ENCODE results near the gene HRK.

HRK gene

GRCh38 chr12:116881325-116881876 lies at the start of gene HRK:
TSS of gene HRK (minus strand) at chr12:116881441. CDS start at chr12:116881307, 134 bp downstream.
- in situ Hi-C loops (cut with HindIII; ENCODE audit: low sequenced_read_pairs) = no loop called here

- in situ Hi-C loops (cut with HindIII; ENCODE audit: low sequenced_read_pairs) = no loop called here
Measured at GRCh38 chr12:116929885-116930284, 48.6 kb upstream of the HRK start.

GRCh38 chr12:116928504-116928903 lies 47.3 kb upstream of the HRK start:
- in situ Hi-C loops (cut with HindIII; ENCODE audit: low sequenced_read_pairs) = no loop called here

DNA sequence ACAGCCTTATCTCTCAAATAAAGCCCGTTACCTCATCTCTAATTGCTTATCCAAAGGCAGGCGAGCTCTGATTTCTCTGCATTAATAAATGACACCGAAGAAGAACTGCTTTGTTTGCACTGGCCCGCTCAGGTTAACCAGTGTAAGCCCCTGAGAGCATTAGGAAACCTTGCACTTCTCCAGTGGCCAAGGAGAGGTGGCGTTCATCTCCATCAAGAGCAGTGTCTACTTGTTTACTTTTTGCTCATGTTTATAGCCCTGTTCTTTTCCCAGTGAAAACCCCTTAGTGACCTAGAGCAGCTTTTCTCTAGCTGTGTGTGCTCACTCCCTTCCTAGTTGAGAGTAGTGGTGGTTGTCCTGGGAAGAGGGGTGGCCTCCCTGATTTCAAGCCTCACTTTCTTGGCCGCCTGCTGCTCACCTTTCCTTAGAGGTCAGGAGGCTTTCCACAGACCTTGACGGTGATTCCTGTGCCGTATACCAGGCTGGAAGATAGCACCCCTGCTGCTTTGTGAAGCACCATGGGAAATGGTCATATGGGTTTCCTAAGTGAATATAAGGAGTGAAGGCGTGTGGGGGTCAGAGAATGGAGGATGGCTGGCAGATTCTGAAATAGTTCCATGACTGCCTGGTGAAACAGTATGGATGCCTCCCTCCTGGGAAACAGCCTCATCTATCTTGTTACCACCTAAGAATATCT lies 46.2 kb upstream of the HRK start:
- in situ Hi-C loops (cut with HindIII; ENCODE audit: low sequenced_read_pairs) = no loop called here

DNA sequence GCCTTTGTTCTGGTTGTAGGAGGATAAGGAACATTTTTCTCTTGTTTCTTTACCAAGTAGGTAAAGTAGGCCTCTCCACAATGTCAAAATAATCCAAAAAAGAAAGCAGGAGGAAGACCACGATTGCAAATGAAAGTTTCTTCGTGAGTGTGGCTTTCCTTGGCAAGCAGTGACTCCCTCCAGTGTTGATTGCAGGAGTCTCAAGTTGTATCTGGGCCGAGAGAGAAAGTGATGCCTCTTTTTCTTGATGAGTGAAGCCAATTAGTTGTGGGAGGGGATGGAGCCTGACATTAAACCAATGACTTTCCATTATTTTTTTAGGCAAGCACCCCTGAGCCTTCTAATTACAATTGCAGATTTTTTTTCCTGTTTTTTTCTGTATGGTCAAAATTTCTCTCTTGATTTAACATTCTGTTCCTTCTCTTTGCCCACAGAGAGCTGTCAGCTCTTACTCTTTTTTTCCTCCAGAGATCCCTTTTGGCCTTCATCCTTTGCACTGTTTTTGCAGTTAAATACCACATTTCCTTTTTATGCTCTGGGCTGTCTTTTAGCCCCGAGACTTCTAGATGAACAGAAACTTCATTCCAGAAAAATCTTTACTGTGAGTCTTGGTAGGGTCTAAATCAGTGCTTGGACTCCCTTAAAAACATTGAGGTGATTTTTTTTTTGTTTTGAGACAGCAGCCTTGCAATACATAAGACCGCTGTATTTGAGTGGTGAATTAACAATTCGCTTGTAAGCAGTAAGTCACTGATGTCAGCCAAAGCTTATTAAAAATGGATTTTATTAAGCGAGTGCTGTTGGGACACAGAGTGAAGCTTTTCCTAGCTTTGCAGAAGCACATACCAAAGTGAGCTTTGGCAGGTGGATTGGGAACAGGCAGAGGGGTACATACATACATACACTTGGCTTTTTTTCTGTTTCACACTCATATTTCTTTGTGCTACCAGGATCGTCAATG lies 45.3 kb upstream of the HRK start:
- in situ Hi-C loops (cut with HindIII; ENCODE audit: low sequenced_read_pairs) = no loop called here

- in situ Hi-C loops (cut with HindIII; ENCODE audit: low sequenced_read_pairs) = no loop called here
Measured at GRCh38 chr12:116924558-116925453, 43.6 kb upstream of the HRK start.

GRCh38 chr12:116922194-116922897 lies 41.1 kb upstream of the HRK start:
- in situ Hi-C loops (cut with HindIII; ENCODE audit: low sequenced_read_pairs) = no loop called here

DNA sequence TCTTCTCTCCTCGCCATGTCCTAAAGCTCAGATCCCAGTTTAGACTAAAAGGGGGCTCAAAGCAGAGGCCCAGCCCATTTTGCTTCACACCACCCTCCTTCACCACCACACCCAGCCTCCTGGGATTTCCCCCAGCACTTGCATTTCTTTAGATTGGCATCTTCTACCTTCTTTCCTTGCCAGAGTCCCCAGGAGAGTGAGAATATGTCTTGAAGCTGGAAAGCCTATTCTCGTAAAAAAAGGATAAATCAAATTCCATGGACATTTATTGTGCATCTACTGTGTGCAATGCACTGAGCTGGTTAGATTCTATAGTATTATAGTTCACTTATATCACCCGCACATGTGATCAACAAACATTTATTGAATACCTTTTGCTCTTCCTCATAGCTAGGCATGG lies 39.7 kb upstream of the HRK start:
- in situ Hi-C loops (cut with HindIII; ENCODE audit: low sequenced_read_pairs) = no loop called here

- in situ Hi-C loops (cut with HindIII; ENCODE audit: low sequenced_read_pairs) = loop anchor here (5.0 kb wide), 1 partner anchor 63 kb away; no protein-coding TSS in a partner anchor
Measured at GRCh38 chr12:116919706-116920485, 38.7 kb upstream of the HRK start.

DNA sequence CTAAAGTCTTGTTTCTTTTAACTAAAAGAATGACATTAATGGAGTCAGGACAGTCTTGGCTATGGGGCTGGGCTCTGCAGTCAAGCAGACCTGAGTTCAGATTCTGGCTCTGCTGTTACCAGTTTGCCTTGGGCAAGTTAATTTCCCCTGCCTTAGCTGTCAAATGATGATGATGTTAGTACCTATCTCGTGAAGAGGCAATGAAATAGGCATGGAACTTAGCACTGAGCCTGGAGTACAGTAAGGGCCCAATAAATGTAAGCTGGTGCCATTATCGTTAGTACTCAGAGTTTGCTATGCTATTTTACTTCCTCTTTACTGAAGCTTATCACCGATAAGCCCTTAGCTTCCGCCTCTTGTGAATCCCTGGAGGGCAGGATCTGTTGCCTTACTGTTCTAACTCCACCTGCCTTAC lies 38.0 kb upstream of the HRK start:
- in situ Hi-C loops (cut with HindIII; ENCODE audit: low sequenced_read_pairs) = loop anchor here (5.0 kb wide), 1 partner anchor 62 kb away; no protein-coding TSS in a partner anchor

DNA sequence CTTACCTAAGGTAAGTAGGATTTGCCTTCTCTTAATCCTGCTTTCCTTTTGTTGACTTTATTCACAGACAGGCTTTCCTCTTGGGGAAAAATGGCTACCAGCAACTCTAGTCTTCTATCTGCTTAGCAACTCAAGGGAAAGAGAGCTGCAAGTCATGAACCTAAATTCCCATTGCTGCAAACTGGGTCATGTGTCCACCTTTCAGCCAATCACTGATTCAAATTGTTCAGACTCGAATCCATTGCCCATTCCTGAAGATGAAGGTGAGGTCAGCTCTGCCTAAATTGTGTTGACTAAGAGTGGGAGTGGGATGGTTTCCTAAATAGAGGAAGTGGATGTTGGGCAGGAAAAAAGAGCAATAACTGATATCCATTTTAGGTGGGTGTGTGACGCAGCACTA lies 37.2 kb upstream of the HRK start:
- in situ Hi-C loops (cut with HindIII; ENCODE audit: low sequenced_read_pairs) = loop anchor here (5.0 kb wide), 1 partner anchor 61 kb away; no protein-coding TSS in a partner anchor

DNA sequence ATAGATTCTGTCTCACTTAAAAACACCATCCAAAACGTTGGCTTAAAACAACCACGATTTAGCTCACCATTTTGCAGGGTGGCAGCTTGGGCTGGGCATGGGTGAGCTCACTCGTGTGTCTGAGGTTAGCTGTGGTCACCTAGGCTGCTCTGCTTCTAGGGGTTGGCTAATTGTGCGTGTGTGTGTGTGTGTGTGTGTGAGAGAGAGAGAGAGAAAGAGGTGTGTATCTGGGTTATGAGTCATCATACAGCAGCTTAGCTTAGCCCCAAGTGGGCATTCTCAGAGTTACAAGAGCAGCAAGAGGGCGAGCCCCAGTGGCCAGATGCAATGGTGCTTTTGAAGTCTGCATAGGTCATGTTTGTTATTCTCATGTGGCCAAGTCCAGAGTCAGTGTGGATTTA lies 35.5 kb upstream of the HRK start:
- in situ Hi-C loops (cut with HindIII; ENCODE audit: low sequenced_read_pairs) = loop anchor here (5.0 kb wide), 1 partner anchor 59 kb away; no protein-coding TSS in a partner anchor

DNA sequence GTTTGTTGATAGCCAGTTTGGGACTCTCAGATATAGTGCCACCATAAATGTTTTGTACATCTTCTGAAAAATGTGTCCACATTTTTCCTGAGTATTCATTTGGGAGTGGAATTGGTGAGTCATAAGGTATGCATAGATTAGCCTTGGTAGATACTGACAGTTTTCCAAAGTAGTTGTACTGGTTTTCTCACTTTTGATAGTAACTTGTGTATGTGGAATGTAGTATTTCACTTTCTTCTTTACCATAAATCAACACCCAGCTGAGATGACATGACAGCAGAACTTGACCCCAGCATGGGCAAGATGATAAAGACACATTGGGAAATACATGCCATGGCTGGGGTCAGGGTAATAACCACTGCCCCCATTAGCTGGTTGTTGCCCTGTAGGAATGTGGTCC lies 34.9 kb upstream of the HRK start:
- in situ Hi-C loops (cut with HindIII; ENCODE audit: low sequenced_read_pairs) = loop anchor here (5.0 kb wide), 1 partner anchor 59 kb away; no protein-coding TSS in a partner anchor

GRCh38 chr12:116915326-116915725 lies 34.1 kb upstream of the HRK start:
- in situ Hi-C loops (cut with HindIII; ENCODE audit: low sequenced_read_pairs) = loop anchor here (5.0 kb wide), 1 partner anchor 58 kb away; no protein-coding TSS in a partner anchor

GRCh38 chr12:116910645-116911451 lies 29.6 kb upstream of the HRK start, which contains the start of gene FBXW8:
TSS of gene FBXW8 (plus strand) at chr12:116910950. CDS start at chr12:116911038, 88 bp downstream.
- in situ Hi-C loops (cut with HindIII; ENCODE audit: low sequenced_read_pairs) = no loop called here

GRCh38 chr12:116910280-116910644 lies 29.0 kb upstream of the HRK start:
- in situ Hi-C loops (cut with HindIII; ENCODE audit: low sequenced_read_pairs) = no loop called here

- in situ Hi-C loops (cut with HindIII; ENCODE audit: low sequenced_read_pairs) = no loop called here
Measured at GRCh38 chr12:116906285-116906684, 25.0 kb upstream of the HRK start.

GRCh38 chr12:116903818-116904217 lies 22.6 kb upstream of the HRK start:
- in situ Hi-C loops (cut with HindIII; ENCODE audit: low sequenced_read_pairs) = no loop called here
